IPS DF 4.7 (cell line): ENCODE results near the gene CCL1.
A peak's percentile ranks its signal among the peaks of the same experiment; 100 is the strongest.
"Not testable (repeated sequence)": the region's sequence is repeated elsewhere in the genome, so short reads cannot be mapped to it uniquely, and the experiment has no call there.

ENCODE experiments used
- DNase-seq: peaks from one replicate; pipeline ENCODE4 v3.0.0-alpha.2; 2013; ENCODE audit warnings: low spot score; ENCODE audit errors: extremely low read depth

The CCL1 gene

GRCh38 chr17:34360601-34361270, 2.3 kb downstream of the CCL1 start:
- no peak for DNase-seq

GRCh38 chr17:34358631-34359030, 4.4 kb downstream of the CCL1 start:
- DNase-seq: no peak

- DNase-seq: peak; percentile 16
Observed at GRCh38 chr17:34357398-34357797, 5.6 kb downstream of the CCL1 start.

- DNase-seq: no peak
Observed at GRCh38 chr17:34356194-34356593, 6.8 kb downstream of the CCL1 start, which contains the start of gene CCL13. CCL13 (plus strand) TSS chr17:34356480; CDS start chr17:34356527, 47 bp downstream.

- DNase-seq: no peak
Observed at GRCh38 chr17:34354637-34355036, 8.4 kb downstream of the CCL1 start.

GRCh38 chr17:34352191-34352590, 10.8 kb downstream of the CCL1 start:
- DNase-seq: no peak

- no peak for DNase-seq
Observed at GRCh38 chr17:34351096-34351495, 11.9 kb downstream of the CCL1 start.

- DNase-seq: no peak
Observed at GRCh38 chr17:34349751-34350150, 13.3 kb downstream of the CCL1 start.

- DNase-seq: no peak
Observed at GRCh38 chr17:34347063-34347462, 16.0 kb downstream of the CCL1 start.

GRCh38 chr17:34341916-34342315, 21.1 kb downstream of the CCL1 start:
- DNase-seq: no peak

GRCh38 chr17:34339138-34339770, 23.8 kb downstream of the CCL1 start:
- no peak for DNase-seq

GRCh38 chr17:34337701-34338100, 25.3 kb downstream of the CCL1 start:
- DNase-seq: no peak

GRCh38 chr17:34327580-34327979, 35.5 kb downstream of the CCL1 start:
- not testable (repeated sequence) for DNase-seq

GRCh38 chr17:34321964-34322363, 41.1 kb downstream of the CCL1 start:
- no peak for DNase-seq

- no peak for DNase-seq
Observed at GRCh38 chr17:34319039-34319483, 44.0 kb downstream of the CCL1 start, which contains the start of gene CCL8. CCL8 (plus strand) TSS chr17:34319435; CDS start chr17:34319502, 67 bp downstream.

GRCh38 chr17:34318474-34318873, 44.6 kb downstream of the CCL1 start:
- peak; percentile 11 for DNase-seq

GRCh38 chr17:34314279-34314678, 48.8 kb downstream of the CCL1 start:
- DNase-seq: no peak

- DNase-seq: no peak
Observed at GRCh38 chr17:34313164-34313563, 49.9 kb downstream of the CCL1 start.

- DNase-seq: no peak
Observed at GRCh38 chr17:34312080-34312479, 51.0 kb downstream of the CCL1 start.

- no peak for DNase-seq
Observed at GRCh38 chr17:34311291-34311690, 51.7 kb downstream of the CCL1 start.
